Right cardiac atrium (tissue), 5 donors: Measurements from ENCODE around the gene S100A3. TPM values are rescaled to one million over a fixed set of nuclear protein-coding genes. Genes with fewer than 3 reads are reported as not detected.
"Not testable (repeated sequence)": the region's sequence is repeated elsewhere in the genome, so short reads cannot be mapped to it uniquely, and the experiment has no call there.

Source experiments
- ATAC-seq, 2 donors: fragments of 200-7000 bp; cut with Tn5 transposase; one replicate each; pipeline versions ENCODE4 v1.8.0 to v1.9.1; 2020; ENCODE audit warnings: moderate library complexity in 2 of 2, mild to moderate bottlenecking in 1 of 2
- DNase-seq, 3 donors: peaks; one replicate each; pipeline ENCODE4 v3.0.0-alpha.2; 2020
- H3K27ac ChIP-seq: one replicate; pipeline ENCODE4 v1.5.1; 2013; ENCODE audit warnings: mild to moderate bottlenecking, low read length, control low read depth, moderate library complexity
- H3K27me3 ChIP-seq: one replicate; pipeline ENCODE4 v1.6.1; 2013; ENCODE audit not compliant: control insufficient read depth, insufficient read depth
- H3K4me1 ChIP-seq: one replicate; pipeline ENCODE4 v1.6.1; 2013; ENCODE audit warnings: low read length; ENCODE audit not compliant: control insufficient read depth, insufficient read depth
- H3K4me3 ChIP-seq: one replicate; pipeline ENCODE4 v1.5.1; 2013; ENCODE audit warnings: low read length, control low read depth
- H3K9me3 ChIP-seq: one replicate; pipeline ENCODE4 v1.6.1; 2013; ENCODE audit warnings: low read length; ENCODE audit not compliant: control insufficient read depth
- WGBS: extraction: QIAGEN DNeasy Blood & Tissue Kit; methylation state at CpG from one replicate; pipeline ENCODE4 v1.1.7; 2013; 5-methylcytosine and 5-hydroxymethylcytosine counted together
- intact Hi-C, 4 donors: fragments of 100-400 bp; cut with DNase I; formaldehyde crosslinking; loops; one replicate each; pipeline versions ENCODE4 v1.11.0 to v1.14.0; 2022 to 2023
- polyA plus RNA-seq: library from polyadenylated mRNA; stranded (reverse); fragments of 200-250 nt; gene quantifications from one replicate; pipeline ENCODE4 v1.2.3, GENCODE V29; 2013
- total RNA-seq, 4 donors: library from RNA; stranded (reverse); fragmentation: NEBNext Ultra II Directional; extraction: Animal tissue kit (Norgen Biotek cat#: 25700); gene quantifications; one replicate each; pipeline ENCODE4 v1.2.1, GENCODE V29; 2021
- donor health status: healthy with polysubstance abuse.
- donor health status: DM: no; HTN: yes; CAD: no.
- donor health status: DM: no; HTN: no; CAD: no.
- donor health status: DM: no; HTN: yes; CAD: no; lungs with severe emphysema.
- donor health status: DM: yes; HTN: yes; CAD: no.

The S100A3 gene
- total and polyA plus RNA-seq, 5 donors, result 0.54 to 2.0 (median 1.3) TPM

DNA sequence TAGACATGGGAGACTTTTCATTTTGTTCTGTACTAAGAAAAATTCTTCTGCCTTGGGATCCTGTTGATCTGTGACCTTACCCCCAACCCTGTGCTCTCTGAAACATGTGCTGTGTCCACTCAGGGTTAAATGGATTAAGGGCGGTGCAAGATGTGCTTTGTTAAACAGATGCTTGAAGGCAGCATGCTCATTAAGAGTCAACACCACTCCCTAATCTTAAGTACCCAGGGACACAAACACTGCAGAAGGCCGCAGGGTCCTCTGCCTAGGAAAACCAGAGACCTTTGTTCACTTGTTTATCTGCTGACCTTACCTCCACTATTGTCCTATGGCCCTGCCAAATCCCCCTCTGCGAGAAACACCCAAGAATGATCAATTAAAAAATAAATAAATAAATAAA is 34.5 kb upstream of the S100A3 start:
- ATAC-seq, H3K27me3 ChIP-seq, H3K4me3 ChIP-seq, H3K4me1 ChIP-seq, H3K27ac ChIP-seq, intact Hi-C loops, DNase-seq, H3K9me3 ChIP-seq: not testable (repeated sequence)
- 86% methylated on average over 3 of the region's 3 CpGs for WGBS

DNA sequence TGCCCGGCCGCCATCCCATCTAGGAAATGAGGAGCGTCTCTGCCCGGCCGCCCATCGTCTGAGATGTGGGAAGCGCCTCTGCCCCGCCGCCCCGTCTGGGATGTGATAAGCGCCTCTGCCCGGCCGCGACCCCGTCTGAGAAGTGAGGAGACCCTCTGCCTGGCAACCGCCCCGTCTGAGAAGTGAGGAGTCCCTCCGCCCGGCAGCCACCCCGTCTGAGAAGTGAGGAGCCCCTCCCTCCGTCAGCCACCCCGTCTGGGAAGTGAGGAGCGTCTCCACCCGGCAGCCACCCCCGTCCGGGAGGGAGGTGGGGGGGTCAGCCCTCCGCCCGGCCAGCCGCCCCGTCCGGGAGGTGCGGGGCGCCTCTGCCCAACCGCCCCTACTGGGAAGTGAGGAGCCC is 33.8 kb upstream of the S100A3 start:
- DNase-seq, result peak in 1 of 3 donors; percentile 62
- H3K9me3 ChIP-seq, H3K4me1 ChIP-seq, intact Hi-C loops, H3K4me3 ChIP-seq, ATAC-seq, H3K27ac ChIP-seq, H3K27me3 ChIP-seq: not testable (repeated sequence)
- WGBS, result 94% methylated on average over 32 of the region's 34 CpGs

DNA sequence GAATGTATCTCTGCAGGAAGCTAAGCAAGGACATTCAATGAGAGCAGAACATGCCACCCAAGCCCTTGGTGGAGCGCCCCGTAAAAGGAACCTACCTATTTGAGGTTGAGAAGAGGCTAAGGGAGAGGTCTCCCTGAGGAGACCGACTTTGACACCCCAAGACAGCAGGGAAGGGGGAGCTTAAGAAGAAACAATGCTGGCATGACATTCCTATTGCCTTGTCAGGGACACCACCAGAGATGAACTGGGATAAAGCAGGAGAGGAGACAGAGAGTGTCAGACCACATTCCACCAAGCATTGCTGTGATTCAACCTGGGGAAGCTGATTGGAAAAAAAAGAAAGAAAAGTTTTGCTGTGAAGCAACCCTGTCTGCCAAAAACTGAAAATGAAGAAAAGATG is 29.9 kb upstream of the S100A3 start:
- no peak for DNase-seq
- H3K27ac ChIP-seq, result no peak overlapping the region
- H3K4me3 ChIP-seq, result no peak overlapping the region
- no peak for ATAC-seq
- 88% methylated on average over 3 of the region's 3 CpGs for WGBS
- H3K27me3 ChIP-seq, result no peaks in the 10 kb centered on the region
- no peaks in the 10 kb centered on the region for H3K4me1 ChIP-seq
- intact Hi-C loops, result loop anchor here in 2 of 4 donors (10.0 kb wide), 1 partner anchor 46 kb away; the partner anchor contains the start of genes S100A1 (in 2 of the 2) and S100A13 (in 2 of the 2)
- H3K9me3 ChIP-seq, result no peaks in the 10 kb centered on the region

DNA sequence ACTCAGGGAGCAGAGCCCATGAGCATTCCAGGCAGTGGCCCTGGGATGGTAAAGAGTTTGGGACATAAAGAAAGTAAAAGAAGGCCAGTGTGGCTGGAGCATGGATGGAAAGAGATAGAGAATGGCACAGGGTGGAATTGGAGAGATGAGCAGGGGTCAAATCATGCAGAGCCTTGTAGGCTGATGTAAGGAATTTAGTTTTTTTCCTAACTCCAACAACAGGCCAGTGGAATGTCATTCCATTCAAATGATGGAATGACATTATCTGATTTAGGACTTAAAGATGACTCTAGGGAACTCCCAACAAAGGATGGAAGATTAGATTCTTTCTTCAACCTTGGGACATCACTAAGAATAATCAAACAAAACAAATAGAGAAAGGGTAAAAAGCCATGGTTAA is 29.4 kb upstream of the S100A3 start:
- no peak for ATAC-seq
- H3K27ac ChIP-seq, result no peak overlapping the region
- no peaks in the 10 kb centered on the region for H3K9me3 ChIP-seq
- H3K4me3 ChIP-seq, result no peak overlapping the region
- DNase-seq, result no peak
- intact Hi-C loops, result loop anchor here in 2 of 4 donors (10.0 kb wide), 1 partner anchor 46 kb away; the partner anchor contains the start of genes S100A1 (in 2 of the 2) and S100A13 (in 2 of the 2)
- H3K4me1 ChIP-seq, result no peaks in the 10 kb centered on the region
- no peaks in the 10 kb centered on the region for H3K27me3 ChIP-seq

DNA sequence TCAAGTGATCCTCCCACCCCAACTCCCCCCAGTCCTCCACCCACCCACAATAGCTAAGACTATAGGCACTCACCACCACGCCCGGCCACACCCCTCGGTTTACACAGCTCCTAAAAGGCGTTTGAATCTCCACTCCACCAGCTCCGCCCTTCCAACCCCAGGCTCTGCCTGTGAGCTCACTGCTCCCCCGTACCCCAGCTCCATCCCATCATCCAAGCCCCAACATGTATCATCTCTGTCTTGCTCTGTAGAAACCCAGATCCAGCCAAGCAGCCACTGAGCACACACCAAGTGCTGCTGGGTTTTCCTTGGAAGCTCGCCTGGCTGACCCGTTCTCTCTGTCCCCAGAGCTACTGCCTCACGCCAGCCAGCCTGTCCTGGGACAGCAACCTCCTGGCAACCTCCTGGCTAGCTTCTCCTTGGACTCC is 28.6 kb upstream of the S100A3 start:
- intact Hi-C loops, result loop anchor here in 2 of 4 donors (10.0 kb wide), 1 partner anchor 47 kb away; the partner anchor contains the start of genes S100A1 (in 2 of the 2) and S100A13 (in 2 of the 2)

GRCh38 chr1:153577138-153577537 is 28.1 kb upstream of the S100A3 start:
- intact Hi-C loops, result loop anchor here in 2 of 4 donors (10.0 kb wide), 1 partner anchor 48 kb away; the partner anchor contains the start of genes S100A1 (in 2 of the 2) and S100A13 (in 2 of the 2)

More for the DNA sequence above, 28.6 kb upstream of the S100A3 start:
- 60% methylated on average over 9 of the region's 9 CpGs for WGBS
- ATAC-seq, result peak; percentile 58 to 93
- H3K4me3 ChIP-seq, result no peak overlapping the region
- H3K27ac ChIP-seq, result no peak overlapping the region
- H3K9me3 ChIP-seq, result no peaks in the 10 kb centered on the region
- no peaks in the 10 kb centered on the region for H3K4me1 ChIP-seq
- no peaks in the 10 kb centered on the region for H3K27me3 ChIP-seq
- peak; percentile 56 to 90 (median 87) for DNase-seq

DNA sequence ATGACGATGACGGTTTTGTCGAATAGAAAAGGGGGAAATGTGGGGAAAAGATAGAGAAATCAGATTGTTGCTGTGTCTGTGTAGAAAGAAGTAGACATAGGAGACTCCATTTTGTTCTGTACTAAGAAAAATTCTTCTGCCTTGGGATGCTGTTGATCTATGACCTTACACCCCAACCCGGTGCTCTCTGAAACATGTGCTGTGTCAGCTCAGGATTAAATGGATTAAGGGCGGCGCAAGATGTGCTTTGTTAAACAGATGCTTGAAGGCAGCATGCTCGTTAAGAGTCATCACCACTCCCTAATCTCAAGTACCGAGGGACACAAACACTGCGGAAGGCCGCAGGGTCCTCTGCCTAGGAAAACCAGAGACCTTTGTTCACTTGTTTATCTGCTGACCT is 26.4 kb upstream of the S100A3 start:
- H3K27me3 ChIP-seq, H3K4me1 ChIP-seq, DNase-seq, H3K9me3 ChIP-seq, H3K27ac ChIP-seq, ATAC-seq, H3K4me3 ChIP-seq: not testable (repeated sequence)
- intact Hi-C loops, result loop anchor here in 2 of 4 donors (10.0 kb wide), 1 partner anchor 49 kb away; the partner anchor contains the start of genes S100A1 (in 2 of the 2) and S100A13 (in 2 of the 2)
- WGBS, result 83% methylated on average over 10 of the region's 10 CpGs

More at GRCh38 chr1:153577138-153577537, 28.1 kb upstream of the S100A3 start:
- WGBS, result 74% methylated on average over 4 of the region's 4 CpGs
- H3K27me3 ChIP-seq, result no peaks in the 10 kb centered on the region
- no peak overlapping the region for H3K4me3 ChIP-seq
- no peak overlapping the region for H3K27ac ChIP-seq
- H3K9me3 ChIP-seq, result no peaks in the 10 kb centered on the region
- ATAC-seq (no peak), DNase-seq (no peak)
- H3K4me1 ChIP-seq, result no peaks in the 10 kb centered on the region

DNA sequence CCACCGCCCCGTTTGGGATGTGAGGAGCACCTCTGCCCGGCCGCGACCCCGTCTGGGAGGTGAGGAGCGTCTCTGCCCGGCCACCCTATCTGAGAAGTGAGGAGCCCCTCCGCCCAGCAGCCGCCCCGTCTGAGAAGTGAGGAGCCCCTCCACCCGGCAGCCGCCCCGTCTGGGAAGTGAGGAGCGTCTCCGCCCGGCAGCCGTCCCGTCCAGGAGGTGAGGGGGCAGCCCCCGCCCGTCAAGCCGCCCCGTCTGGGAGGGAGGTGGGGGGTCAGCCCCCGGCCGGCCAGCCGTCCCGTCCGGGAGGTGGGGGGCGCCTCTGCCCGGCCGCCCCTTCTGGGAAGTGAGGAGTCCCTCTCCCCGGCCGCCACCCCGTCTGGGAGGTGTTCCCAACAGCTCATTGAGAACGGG is 26.0 kb upstream of the S100A3 start:
- ATAC-seq, H3K27ac ChIP-seq, H3K4me1 ChIP-seq, DNase-seq, H3K4me3 ChIP-seq, H3K27me3 ChIP-seq, H3K9me3 ChIP-seq: not testable (repeated sequence)
- intact Hi-C loops, result loop anchor here in 2 of 4 donors (10.0 kb wide), 1 partner anchor 50 kb away; the partner anchor contains the start of genes S100A1 (in 2 of the 2) and S100A13 (in 2 of the 2)
- WGBS, result 96% methylated on average over 35 of the region's 35 CpGs

DNA sequence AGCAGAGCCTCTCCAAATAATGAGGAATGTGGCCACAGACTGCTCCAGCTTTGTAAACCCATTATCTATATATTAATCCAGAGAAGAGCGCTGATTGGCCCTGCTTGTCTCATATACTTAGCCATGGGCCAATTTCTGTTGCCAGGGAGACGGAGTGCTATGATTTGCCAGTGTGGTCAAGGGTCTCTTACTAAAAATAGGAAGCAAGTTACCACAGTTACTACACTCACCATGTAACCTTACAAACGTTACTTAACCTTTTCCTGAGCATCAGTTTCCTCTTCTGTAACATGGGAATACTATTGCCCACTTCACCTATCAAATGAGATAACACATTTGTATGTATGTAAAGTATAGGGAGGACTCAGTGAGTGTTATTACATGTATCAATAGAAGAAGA is 24.3 kb upstream of the S100A3 start:
- H3K27ac ChIP-seq, result no peak overlapping the region
- H3K4me3 ChIP-seq, result no peak overlapping the region
- intact Hi-C loops, result loop anchor here in 3 of 4 donors (5.0 to 10.0 kb wide), 2 partner anchors 39 to 51 kb away; partner anchors contain the start of genes S100A1 (in 2 of the 3), S100A13 (in 2 of the 3) and S100A16 (in 1 of the 3)
- H3K4me1 ChIP-seq, result peaks cover under 1% of the 10 kb centered on the region
- DNase-seq, result no peak
- no peak for ATAC-seq
- H3K27me3 ChIP-seq, result no peaks in the 10 kb centered on the region
- WGBS, result 66% methylated on average over 3 of the region's 3 CpGs
- H3K9me3 ChIP-seq, result no peaks in the 10 kb centered on the region

DNA sequence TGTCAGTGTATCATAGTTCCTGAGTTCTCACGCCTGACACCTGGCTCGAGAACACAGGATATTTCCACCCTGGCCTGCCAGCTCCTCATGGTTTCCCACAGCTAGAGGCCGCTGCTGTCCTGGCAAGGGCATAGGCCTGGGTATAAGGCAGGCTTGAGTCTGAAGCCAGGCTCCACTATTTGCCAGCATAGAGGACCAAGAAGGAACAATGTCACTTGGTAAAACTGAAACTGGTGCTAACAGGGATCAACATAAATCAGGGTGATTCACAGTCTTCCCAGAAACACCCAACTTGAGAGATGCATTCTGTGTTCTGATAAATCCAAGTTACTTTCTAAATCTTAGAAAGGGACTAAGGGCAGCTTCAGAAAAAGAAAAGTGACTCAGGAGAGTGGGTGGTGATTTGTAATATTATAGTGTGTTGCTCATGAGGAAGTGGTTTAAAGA is 23.5 kb upstream of the S100A3 start:
- peaks cover 6% of the 10 kb centered on the region for H3K4me1 ChIP-seq
- DNase-seq (peak; percentile 83 to 92 (median 90)), ATAC-seq (peak; percentile 89 to 91)
- intact Hi-C loops, result loop anchor here in 3 of 4 donors (5.0 to 10.0 kb wide), 2 partner anchors 40 to 52 kb away; partner anchors contain the start of genes S100A1 (in 2 of the 3), S100A13 (in 2 of the 3) and S100A16 (in 1 of the 3)
- H3K27ac ChIP-seq, result peak overlapping the region; percentile 12
- H3K27me3 ChIP-seq, result no peaks in the 10 kb centered on the region
- H3K4me3 ChIP-seq, result no peak overlapping the region
- H3K9me3 ChIP-seq, result no peaks in the 10 kb centered on the region
- 12% methylated on average over 3 of the region's 3 CpGs for WGBS

DNA sequence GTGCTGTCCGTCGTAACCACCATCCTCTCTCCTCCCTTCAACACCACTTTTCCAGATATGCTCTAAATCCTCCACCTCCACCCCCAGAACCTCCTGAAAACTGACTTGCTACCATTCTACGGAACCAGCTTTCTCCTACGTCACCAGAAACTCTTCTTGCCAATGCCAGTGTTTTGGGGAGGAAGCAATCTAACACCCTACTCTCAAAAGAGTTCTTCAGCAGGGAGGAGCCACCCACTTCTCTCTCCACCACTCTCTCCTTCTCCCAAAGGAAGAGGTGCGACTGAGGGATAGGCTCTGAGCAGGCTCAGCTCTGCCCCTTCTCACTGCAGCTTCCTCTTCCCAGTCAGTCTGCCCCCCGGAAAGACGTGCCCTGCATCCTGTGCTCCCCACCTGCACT is 22.6 kb upstream of the S100A3 start:
- Histone ChIP-seq H3K27me3 (no peaks in the 10 kb centered on the region), H3K9me3 (no peaks in the 10 kb centered on the region), H3K4me1 (peaks cover 10% of the 10 kb centered on the region), H3K27ac (no peak overlapping the region), H3K4me3 (no peak overlapping the region)
- ATAC-seq (no peak), DNase-seq (no peak)
- WGBS, result 64% methylated on average over 7 of the region's 7 CpGs
- intact Hi-C loops, result loop anchor here in 3 of 4 donors (2.0 to 10.0 kb wide), 3 partner anchors 39 to 53 kb away; partner anchors contain the start of genes S100A1 (in 2 of the 3), S100A13 (in 2 of the 3) and S100A16 (in 1 of the 3)
